Adrenal gland (tissue), 5 donors: ENCODE results near the gene KCNIP2.

Experiments used
- POLR2A ChIP-seq, 2 donors: fragments of 450-650 bp; IDR thresholded peaks; one replicate each; pipeline ENCODE4 v1.6.1; 2017; ENCODE audit warnings: antibody characterized with exemption in 2 of 2, mild to moderate bottlenecking in 2 of 2, moderate library complexity in 1 of 2
- TF ChIP-seq, protein P1 (sequence below), 6 experiments: fragments of 450-650 bp in 4 of 6; fragments of 200-600 bp in 2 of 6; sonication (generic) in 1 of 6; IDR thresholded peaks; 1 replicate in 5 of 6; 2 replicates in 1 of 6; pipeline versions ENCODE4 v1.5.1 to v1.8.0; 2016 to 2021; ENCODE audit warnings: antibody characterized with exemption in 6 of 6, mild to moderate bottlenecking in 2 of 6, moderate library complexity in 1 of 6
- donor health status: DM: no; HTN: no; CAD: no.

DNA sequence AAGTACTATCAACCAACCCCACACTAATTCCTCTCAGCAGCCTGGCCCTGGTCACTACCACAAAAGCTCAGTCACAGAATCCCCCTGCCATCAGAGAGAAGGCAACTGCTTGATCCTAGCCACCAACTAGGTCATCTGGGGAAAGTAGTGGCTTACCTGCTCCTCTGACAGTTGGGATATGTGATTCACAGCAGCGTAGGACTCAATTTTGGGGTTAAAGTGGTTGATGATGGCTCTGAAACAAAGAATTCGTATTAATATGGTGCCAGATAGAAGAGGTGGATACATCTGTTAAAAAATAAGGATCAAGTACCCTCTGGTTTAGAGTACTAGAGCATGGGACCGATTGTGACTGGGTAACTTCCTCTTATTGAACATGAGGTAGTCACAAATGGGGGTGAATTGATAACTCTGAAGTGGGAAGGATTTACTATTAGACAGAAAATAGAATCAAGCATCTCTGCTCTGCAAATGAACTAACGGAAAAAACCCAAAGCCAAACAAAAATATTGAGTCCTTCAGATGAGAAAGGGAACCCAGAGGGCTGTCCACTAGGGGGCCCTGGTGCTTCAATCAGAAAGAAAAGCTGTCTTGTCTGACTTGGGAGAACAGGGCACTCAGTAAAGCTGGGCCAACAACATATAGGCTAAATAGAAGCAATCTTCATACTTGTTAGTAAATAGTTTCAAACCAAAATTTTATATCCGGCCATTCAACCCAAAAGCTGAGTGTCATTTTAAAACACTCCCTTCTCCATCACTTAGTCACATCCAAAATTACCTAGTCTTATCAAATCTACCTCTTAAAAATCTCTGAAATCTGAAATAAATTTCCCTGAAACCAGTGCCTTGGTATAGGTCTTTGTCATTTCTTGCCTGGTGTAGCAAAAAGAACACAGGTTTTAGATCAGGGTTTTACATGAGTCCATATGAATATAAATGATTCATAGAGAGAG, 45.9 kb upstream of the KCNIP2 start:
- TF ChIP-seq, protein P1, sequence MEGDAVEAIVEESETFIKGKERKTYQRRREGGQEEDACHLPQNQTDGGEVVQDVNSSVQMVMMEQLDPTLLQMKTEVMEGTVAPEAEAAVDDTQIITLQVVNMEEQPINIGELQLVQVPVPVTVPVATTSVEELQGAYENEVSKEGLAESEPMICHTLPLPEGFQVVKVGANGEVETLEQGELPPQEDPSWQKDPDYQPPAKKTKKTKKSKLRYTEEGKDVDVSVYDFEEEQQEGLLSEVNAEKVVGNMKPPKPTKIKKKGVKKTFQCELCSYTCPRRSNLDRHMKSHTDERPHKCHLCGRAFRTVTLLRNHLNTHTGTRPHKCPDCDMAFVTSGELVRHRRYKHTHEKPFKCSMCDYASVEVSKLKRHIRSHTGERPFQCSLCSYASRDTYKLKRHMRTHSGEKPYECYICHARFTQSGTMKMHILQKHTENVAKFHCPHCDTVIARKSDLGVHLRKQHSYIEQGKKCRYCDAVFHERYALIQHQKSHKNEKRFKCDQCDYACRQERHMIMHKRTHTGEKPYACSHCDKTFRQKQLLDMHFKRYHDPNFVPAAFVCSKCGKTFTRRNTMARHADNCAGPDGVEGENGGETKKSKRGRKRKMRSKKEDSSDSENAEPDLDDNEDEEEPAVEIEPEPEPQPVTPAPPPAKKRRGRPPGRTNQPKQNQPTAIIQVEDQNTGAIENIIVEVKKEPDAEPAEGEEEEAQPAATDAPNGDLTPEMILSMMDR (IDR thresholded peaks at IDR 0.05), result peak; percentile 77 to 90 (median 83)
- TF ChIP-seq POLR2A (IDR thresholded peaks at IDR 0.05), result no peak
